Medulla oblongata (tissue), 1 donor: ENCODE measurements around the gene ZNF574.

Experiments used
- DNase-seq: peaks from one replicate; pipeline ENCODE4 v3.0.0-alpha.2; 2015; ENCODE audit errors: extremely low spot score

Gene ZNF574

DNA sequence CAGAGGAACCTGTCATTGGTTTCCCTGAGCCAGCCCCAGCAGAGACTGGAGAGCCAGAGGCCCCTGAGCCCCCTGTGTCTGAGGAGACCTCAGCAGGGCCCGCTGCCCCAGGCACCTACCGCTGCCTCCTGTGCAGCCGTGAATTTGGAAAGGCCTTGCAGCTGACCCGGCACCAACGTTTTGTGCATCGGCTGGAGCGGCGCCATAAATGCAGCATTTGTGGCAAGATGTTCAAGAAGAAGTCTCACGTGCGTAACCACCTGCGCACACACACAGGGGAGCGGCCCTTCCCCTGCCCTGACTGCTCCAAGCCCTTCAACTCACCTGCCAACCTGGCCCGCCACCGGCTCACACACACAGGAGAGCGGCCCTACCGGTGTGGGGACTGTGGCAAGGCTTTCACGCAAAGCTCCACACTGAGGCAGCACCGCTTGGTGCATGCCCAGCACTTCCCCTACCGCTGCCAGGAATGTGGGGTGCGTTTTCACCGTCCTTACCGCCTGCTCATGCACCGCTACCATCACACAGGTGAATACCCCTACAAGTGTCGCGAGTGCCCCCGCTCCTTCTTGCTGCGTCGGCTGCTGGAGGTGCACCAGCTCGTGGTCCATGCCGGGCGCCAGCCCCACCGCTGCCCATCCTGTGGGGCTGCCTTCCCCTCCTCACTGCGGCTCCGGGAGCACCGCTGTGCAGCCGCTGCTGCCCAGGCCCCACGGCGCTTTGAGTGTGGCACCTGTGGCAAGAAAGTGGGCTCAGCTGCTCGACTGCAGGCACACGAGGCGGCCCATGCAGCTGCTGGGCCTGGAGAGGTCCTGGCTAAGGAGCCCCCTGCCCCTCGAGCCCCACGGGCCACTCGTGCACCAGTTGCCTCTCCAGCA is 4.2 kb downstream of the ZNF574 start:
- DNase-seq, result no peak

DNA sequence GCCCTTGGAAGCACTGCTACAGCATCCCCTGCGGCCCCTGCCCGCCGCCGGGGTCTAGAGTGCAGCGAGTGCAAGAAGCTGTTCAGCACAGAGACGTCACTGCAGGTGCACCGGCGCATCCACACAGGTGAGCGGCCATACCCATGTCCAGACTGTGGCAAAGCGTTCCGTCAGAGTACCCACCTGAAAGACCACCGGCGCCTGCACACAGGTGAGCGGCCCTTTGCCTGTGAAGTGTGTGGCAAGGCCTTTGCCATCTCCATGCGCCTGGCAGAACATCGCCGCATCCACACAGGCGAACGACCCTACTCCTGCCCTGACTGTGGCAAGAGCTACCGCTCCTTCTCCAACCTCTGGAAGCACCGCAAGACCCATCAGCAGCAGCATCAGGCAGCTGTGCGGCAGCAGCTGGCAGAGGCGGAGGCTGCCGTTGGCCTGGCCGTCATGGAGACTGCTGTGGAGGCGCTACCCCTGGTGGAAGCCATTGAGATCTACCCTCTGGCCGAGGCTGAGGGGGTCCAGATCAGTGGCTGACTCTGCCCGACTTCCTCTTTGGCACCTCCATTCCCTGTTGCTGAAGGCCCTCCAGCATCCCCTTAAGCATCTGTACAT is 4.9 kb downstream of the ZNF574 start:
- no peak for DNase-seq

DNA sequence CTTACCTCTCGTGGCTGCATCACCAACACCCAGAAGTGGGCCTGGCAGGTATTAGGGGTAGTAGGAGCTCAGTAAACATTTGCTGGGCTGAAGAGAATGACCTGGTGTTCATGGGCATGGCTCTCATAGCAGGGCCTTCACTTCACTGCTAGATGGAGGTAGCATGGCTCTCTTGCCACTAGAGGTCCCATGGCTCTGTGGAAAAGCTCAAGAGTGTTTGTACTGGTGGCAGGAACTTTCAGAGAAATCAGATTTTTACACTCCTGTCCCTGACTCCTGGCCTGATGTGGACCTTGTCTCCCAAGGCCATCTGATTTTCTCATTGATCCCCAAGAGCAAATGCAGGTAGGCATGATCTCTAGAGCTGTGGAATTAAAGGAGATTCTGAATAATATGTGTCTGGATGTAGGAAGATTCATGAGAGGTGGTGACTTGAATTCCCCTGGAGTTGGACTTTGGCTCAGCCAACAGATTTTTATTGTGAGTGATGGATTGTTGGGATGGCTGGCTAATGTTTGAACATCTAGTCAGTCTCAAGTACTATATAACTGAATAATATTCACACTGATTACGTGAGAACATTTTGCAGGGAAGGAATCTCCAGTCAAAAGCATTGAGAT is 5.7 kb downstream of the ZNF574 start:
- DNase-seq, result no peak

DNA sequence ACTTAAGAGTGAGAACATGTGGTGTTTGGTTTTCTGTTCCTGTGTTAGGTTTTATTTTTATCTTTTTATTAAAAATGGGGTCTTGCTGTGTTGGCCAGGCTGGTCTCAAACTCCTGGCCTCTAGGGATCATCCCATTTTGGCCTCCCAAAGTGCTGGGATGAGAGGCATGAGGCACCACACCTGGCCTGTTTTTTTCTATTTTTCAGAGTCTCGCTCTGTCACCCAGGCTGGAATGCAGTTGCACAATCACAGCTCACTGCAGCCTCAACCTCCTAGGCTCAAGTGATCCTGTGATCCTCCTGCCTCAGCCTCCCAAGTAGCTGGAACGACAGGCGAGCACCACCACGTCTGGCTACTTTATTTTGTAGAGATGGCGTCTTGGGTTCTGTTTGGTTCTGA is 7.6 kb downstream of the ZNF574 start:
- no peak for DNase-seq

DNA sequence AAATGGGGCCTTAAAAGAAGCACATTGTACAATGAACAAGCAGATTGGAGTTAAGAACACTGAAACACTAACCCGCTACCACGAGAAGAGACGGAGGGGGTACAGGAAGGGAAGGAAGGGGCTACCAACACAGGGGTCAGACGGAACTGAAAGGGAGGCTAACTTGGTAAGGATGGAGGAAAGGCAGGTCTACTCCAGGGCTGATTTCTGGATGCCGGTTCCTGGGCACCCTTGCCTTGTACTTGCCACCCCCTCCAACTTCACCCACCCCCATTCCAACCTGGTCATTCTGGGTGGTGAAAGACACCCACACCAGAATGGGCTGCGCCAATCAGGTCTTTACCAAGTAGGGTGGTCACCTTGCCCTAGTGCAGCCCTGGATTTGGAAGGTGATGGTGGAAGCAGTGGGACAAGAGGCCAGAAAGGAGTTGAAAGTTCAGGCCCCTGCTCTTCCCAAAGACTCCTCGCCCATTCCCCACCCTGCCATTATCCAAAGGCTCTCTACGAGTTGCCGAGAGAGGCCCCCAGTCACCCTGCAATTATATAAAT is 10.3 kb downstream of the ZNF574 start:
- no peak for DNase-seq

DNA sequence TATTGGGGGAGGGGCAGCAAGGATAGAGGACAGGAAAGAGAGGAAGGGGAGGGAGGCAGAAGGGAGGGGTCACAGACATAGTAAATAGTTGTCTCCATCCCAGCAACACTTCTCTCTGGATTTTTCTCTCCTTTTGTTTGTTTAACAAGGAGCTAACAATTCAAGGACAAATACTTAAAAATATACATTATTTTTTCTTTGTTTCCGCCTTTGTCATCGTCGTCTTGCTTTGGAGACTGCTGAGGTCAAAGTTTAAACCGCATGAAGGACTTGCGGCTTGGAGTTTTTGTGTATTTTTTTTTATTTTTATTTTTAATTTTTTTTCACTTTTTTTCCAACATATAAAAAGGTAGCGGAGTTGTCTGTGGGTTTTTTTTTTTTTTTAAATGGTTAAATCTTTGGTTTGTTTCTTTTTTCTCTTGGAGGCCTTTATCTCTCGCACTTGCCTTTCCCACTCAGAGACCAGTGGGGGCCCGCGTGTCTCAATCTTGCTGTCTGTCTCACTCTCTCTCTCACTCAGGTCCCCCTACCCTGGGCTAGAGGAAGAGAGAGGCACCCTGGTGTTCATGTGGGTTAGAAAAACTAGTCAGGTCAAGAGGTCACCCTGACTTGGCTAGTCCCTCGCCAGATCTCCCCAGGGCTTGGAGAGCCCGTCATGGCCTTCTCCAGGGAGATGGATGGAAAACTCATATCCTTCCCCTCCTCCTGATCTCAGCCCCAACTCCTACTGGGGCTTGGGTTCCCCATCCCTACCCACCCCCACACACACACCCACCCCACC is 11.0 kb downstream of the ZNF574 start:
- no peak for DNase-seq

DNA sequence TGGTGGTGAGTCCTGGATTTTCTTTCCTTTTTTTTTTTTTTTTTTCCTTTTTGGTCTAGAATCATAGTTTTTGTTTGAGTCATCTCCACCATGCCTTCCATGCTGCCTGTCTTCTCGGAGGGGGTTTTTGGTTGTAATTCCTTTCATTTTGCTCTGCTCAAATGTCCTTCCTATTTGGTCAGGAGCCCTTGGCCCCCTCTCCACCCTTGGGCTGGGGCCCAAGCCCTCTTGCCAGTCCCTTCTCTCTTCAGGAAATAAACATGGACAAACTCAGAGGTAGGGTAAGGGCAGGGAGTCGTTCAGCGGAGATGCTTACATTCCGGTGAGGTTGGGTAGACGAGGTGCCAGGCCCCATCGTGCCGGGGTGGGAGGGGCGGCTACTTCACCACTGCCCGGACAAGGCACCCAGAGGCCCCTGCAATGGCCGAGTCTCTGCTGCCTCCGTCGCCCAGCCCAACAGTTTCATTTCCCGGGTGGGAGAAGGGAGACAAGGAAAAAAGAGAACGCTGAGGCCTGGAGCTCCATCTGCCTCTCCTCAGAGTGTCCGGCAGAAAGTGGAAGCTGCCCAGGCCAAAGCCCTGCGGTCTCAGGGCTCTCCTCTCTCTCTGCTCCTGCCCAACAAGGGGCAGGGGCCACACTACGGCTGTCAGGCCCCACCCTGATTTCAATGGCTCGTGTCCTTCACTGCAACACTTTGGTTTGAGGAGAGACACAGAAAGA is 12.7 kb downstream of the ZNF574 start:
- no peak for DNase-seq

DNA sequence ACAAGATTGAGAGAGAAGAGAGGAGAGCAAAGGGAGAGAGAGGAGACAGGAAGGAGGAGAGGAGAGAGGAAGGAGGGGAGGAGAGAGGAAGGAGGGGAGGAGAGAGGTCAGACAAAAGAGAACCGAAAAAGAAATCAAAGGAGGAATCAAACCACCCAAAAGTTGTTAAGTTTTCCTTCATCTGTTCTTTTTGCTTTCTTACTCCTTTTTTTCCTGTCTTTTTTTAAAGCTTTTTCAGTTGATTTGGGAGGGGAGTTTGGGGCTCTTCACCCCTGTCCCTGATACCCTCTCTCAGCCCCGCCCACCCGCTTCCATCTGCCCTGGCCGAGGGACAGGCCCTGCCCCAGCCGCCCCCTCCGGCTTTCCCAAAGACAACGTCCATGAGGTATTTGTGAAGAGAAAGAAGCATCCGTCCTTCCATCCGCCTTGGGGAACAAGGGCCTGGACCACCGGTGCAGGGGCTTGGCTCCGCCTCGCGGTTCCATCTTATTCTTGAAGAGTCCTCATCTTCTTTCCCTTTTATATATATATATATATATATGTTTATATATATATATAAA is 13.3 kb downstream of the ZNF574 start:
- DNase-seq, result no peak

DNA sequence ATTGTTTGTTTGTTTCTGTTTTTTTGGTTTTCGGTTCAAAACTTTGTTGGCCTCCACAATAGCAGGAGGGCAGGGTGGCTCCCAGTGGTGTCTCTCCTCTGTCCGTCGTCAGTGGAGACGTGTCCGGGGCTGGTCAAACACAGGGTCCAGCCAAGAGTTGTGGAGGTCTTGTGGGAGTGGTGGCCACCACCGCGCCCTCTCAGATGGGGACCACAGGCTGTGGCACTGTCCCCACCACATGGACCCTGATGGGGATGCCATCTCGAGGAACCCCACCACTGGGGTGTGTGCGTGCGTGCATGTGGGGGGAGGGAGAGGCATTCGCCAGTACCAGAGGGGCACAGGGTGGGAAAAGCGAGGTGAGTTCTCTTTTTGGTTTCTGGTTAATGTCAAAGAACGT is 13.8 kb downstream of the ZNF574 start:
- no peak for DNase-seq

DNA sequence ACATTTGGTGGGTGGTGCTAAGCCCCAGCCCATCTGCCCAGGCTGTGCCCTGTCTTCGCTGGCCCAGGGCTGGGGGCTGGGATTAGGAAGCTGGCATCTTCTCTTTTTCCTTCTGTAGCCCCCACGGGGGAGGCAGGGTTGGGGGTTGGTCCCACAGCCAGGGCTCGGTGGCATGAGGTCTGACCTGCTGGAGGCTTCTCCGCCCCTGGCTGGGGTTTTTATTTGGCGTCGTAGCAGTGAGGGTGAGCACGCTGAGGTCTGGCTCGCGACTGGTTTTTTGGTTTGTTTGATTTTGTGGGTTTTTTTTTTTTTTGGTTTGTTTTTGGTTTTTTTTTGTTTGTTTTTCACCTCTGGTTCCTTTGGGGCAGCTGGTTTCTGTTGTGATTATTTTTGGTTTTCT is 14.7 kb downstream of the ZNF574 start:
- DNase-seq, result no peak

DNA sequence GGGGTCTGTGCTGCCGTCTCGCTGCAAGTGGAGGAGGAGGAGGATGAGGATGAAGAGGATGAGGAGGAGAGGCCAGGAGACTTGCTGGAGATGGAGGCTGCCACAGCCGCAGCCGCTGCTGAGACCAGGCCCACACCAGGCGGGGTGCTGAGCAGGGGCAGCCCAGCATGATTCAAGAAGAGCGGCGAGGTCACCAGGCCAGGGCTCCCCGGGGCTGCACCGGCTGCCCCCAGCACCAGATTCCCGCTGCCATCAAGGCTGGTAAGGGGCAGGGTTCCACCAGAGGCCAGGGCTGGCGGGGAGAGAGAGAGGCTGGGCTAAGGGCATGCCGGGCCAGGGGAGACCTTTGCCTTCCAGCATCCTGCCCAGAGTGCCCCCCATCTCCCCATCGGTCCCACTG is 15.3 kb downstream of the ZNF574 start:
- DNase-seq, result no peak

DNA sequence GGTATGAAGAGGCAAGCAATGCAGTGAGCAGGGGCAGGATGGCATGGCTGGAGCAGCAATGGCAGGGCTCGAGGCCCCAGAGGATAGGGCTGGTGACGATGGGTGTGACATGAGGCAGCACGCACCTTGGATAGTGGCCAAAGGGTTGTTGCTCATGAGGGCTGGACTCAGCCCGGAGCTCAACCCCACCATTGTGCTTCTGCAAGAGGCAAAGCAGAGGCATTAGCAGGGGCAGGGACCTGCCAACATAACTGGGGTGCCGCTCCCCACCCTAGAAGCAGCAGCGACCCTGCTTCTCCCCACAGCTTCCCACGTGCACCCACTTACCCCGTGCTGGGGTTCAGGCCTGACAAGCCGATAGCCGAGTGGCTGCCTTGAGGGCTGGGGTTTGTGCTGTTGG is 15.8 kb downstream of the ZNF574 start:
- DNase-seq, result no peak

DNA sequence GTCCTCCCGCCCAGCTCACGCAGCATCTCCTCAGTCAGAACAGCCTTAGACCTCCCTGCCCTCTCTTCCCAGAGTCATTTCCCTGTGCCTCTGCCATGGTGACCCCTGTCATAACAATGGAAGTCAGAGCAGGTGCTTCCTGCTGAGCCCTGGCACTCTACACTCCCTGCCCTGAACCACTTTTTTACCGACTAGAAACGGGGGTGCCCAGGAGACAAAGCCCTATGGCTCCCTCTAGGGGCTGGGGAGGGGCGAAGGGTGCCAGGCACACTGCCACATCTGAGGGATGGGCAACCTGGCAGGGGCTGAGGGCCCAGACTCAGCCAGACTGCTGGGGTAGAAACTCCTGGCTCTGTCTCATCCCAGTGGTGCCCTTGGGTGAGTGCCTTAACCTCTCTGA is 16.4 kb downstream of the ZNF574 start:
- DNase-seq, result no peak

DNA sequence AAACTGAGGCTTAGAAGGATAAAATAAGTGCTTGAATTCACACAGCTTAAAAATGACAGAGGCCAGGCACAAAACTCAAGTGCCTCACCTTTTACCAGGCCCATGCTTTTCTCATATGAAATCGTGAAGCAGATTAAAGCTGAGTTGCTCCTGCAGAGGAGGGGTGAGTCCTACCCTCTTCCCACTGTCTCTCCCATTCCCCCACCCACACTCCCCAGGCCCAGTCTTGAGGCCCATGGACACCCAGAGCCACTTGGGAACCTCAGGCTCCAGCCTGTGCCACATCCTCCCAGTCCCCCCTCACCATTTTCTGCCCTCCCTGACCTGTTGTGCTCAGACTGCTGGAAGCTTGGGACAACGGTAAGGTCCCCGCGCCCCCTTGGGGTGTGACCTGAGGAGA is 17.5 kb downstream of the ZNF574 start:
- no peak for DNase-seq

DNA sequence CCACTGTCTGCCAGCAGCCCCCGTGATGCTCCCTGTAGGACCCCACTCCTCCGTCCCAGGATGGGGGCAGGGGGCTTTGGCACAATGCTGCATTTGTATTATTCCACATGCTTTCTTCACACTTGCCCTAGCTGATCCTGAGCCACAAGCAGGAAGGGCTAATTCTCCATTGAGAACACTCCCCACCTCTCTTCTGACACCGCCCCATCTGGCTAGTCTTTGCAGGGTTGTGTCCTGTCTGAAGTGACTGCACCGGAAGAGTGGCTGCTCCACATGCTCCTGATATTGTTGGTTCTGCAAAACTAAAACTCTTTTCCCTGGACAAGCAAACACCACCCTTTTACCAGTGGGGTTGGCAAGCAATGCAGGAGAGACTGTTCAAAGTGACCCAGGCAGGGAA is 18.0 kb downstream of the ZNF574 start:
- no peak for DNase-seq

DNA sequence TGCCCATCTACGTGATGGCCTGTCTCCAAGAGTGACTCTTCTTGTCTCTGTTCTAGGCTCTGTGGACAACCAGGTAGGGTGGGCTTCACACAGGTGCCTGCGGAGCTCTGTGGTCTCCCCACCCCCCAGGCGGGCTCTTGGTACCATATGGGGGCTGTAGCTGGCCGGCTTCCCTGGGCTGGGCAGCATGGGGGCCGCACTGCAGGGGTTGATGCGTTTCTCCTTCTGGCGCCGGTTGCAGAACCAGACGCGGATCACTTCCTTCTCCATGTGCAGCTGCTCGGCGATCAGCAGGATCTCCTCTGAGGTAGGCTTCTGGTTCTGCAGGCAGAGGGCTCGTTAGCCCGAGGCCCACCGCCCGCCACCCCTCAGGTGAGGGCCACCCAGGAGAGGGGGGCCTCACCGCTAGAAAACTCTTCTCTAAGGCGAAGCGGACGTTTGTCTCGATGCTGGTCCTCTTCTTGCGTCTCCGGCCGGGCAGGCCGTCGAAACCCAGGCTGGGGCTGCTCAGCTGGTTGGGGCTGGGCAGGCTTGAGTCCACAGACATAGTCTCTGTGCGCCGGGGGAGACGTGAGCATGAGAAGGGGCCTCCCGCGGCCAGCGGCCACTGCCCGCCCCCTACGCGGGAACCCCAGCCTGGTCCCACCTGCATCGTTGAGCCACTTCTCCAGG is 19.3 kb downstream of the ZNF574 start:
- no peak for DNase-seq

DNA sequence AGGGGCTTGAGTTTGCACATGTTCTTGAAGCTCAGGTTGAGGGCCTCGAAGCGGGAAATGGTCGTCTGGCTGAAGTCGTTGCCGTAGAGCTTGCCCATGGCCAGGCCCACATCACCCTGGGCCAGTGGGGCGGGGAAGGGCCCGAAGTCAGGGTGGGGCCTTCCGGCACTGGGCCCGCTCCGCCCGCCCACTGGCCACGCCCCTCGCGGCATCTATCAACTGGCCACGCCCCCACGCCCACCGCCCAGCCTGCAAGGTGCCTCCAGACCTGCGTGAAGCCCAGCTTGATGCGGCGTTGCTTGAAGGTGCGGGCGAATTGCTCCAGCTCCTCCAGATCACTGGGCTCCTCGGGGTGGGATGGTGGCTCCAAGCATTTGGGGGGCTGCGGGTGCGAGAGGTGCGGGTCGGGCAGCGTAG is 19.9 kb downstream of the ZNF574 start:
- no peak for DNase-seq

DNA sequence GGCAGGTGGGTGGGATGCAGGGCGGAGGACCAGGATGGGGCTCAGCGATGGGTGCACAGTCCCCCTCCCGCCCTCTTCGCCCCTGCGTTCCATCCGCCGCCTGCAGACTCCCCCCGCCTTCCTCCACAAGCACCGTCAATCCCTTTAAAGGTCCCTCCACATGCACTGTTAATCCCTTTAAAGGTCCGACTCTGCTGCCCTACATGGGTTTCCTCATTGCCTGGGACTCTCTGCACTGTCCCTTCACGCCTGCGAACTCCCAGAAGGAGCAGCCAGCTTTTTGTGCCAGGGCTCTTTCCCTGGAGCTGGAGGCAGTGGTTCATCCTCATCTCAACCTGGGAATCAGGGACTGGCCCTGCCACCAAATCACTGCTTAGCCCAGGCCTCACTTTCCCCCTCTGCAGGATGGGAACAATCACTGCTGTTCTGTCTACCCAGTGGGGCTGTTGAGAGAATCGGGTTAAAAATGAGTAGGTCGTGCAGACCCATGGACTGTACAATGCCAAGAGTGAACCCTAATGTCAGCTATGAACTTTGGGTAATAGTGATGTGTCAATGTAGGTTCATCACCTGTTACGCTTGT is 20.4 kb downstream of the ZNF574 start:
- DNase-seq, result no peak

DNA sequence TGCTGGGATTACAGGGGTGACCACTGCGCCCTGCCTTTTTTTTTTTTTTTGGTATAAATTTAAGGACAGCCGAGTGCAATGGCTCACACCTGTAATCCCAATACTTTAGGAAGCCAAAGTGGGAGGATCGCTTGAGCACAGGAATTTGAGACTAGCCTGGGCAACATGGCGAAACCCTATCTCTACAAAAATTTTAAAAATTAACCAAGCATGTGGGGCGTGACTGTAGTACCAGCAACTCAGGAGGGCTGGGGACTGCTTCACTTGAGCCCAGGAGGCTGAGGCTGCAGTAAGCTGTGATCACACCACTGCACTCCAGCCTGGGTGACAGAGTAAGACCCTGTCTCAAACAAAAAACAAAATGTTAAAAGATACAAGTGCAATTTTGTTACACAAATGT is 21.5 kb downstream of the ZNF574 start:
- DNase-seq, result no peak

DNA sequence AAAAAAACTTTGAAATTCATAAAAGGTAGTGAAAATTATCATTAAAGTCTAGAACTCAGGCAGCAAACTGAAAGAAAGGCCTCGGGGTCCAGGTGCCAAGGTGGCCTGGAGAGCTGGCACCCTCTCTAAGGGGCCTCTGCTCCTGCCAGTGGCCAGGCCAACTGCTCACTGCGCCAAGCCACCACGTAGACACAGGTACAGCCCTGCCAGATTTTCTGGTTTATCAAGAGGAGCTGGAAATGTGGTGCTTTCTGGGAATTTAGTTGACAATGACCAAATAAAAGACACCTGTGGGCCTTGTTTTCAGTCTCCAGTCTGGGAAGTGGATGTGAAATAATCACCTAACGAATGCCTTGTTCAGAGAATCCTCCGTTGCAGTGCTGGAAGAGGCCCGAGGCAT is 22.8 kb downstream of the ZNF574 start:
- DNase-seq, result no peak
